NCI-H82 (cell line): ENCODE data around the gene PCNX2.

Experiments used
- DNase-seq: peaks from one replicate; lab custom pipeline; 2025; lab: John Stamatoyannopoulos, UW

The PCNX2 gene

GRCh38 chr1:233057836-233058235, 237.7 kb downstream of the PCNX2 start:
- DNase-seq = no peak

- no peak for DNase-seq
These were observed 239.5 kb downstream of the PCNX2 start for GRCh38 chr1:233055879-233056641.

- DNase-seq = peak; percentile 46
These were observed 249.9 kb downstream of the PCNX2 start for GRCh38 chr1:233045588-233045987.

GRCh38 chr1:233042834-233043233, 252.7 kb downstream of the PCNX2 start:
- no peak for DNase-seq

GRCh38 chr1:233040494-233040893, 255.0 kb downstream of the PCNX2 start:
- no peak for DNase-seq

- DNase-seq = no peak
These were observed 256.9 kb downstream of the PCNX2 start for GRCh38 chr1:233038581-233038980.

GRCh38 chr1:233037843-233038242, 257.7 kb downstream of the PCNX2 start:
- DNase-seq = no peak

- DNase-seq = no peak
These were observed 260.7 kb downstream of the PCNX2 start for GRCh38 chr1:233034836-233035235.

GRCh38 chr1:233033361-233033760, 262.2 kb downstream of the PCNX2 start:
- DNase-seq = no peak

- DNase-seq = no peak
These were observed 262.6 kb downstream of the PCNX2 start for GRCh38 chr1:233032916-233033315.

GRCh38 chr1:233031521-233031920, 264.0 kb downstream of the PCNX2 start:
- DNase-seq = no peak

GRCh38 chr1:233027046-233027445, 268.5 kb downstream of the PCNX2 start:
- no peak for DNase-seq

- no peak for DNase-seq
These were observed 270.0 kb downstream of the PCNX2 start for GRCh38 chr1:233025567-233025966.

GRCh38 chr1:233025157-233025556, 270.4 kb downstream of the PCNX2 start:
- DNase-seq = peak; percentile 60

- no peak for DNase-seq
These were observed 271.3 kb downstream of the PCNX2 start for GRCh38 chr1:233024199-233024598.

GRCh38 chr1:233022246-233022645, 273.3 kb downstream of the PCNX2 start:
- no peak for DNase-seq

- no peak for DNase-seq
These were observed 275.1 kb downstream of the PCNX2 start for GRCh38 chr1:233020426-233020825.

- DNase-seq = no peak
These were observed 275.7 kb downstream of the PCNX2 start for GRCh38 chr1:233019778-233020325.

- DNase-seq = no peak
These were observed 276.4 kb downstream of the PCNX2 start for GRCh38 chr1:233019083-233019482.

GRCh38 chr1:233016798-233017197, 278.7 kb downstream of the PCNX2 start:
- no peak for DNase-seq

- no peak for DNase-seq
These were observed 279.6 kb downstream of the PCNX2 start for GRCh38 chr1:233015965-233016364.

GRCh38 chr1:233012021-233012420, 283.5 kb downstream of the PCNX2 start:
- DNase-seq = no peak

GRCh38 chr1:233010146-233010545, 285.4 kb downstream of the PCNX2 start:
- DNase-seq = no peak

- DNase-seq = no peak
These were observed 289.0 kb downstream of the PCNX2 start for GRCh38 chr1:233006541-233006973.
